Astrocyte (in vitro differentiated cells and primary cell): Measurements from ENCODE around the gene CCT6A.
"Not testable (repeated sequence)": the region's sequence is repeated elsewhere in the genome, so short reads cannot be mapped to it uniquely, and the experiment has no call there.

ENCODE experiments used
- EZH2 ChIP-seq: IDR thresholded peaks from 2 replicates; pipeline ENCODE4 v1.6.1; 2012; ENCODE audit warnings: mild to moderate bottlenecking, low read length, inconsistent platforms; ENCODE audit not compliant: insufficient read depth
- TF ChIP-seq, protein P1 (sequence below): IDR thresholded peaks from 2 replicates; pipeline ENCODE4 v1.5.1; 2011; ENCODE audit warnings: low read depth, mild to moderate bottlenecking, inconsistent platforms, low read length, moderate library complexity; ENCODE audit not compliant: insufficient read depth

DNA sequence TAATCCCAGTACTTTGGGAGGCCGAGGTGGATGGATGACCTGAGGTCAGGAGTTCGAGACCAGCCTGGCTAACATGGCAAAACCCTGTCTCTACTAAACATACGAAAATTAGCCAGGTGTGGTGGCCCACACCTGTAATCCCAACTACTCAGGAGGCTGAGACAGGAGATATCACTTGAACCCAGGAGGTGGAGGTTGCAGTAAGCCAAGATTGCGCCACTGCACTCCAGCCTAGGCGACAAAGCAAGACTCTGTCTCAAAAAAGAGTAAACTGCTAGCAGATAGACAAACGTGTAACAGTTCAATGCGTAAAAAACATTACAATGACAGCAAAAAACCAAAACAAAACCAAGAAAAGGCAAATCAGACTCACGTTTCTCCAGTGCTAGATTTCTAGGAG, 20.0 kb upstream of the CCT6A start:
- not testable (repeated sequence) for TF ChIP-seq EZH2
- TF ChIP-seq, protein P1, sequence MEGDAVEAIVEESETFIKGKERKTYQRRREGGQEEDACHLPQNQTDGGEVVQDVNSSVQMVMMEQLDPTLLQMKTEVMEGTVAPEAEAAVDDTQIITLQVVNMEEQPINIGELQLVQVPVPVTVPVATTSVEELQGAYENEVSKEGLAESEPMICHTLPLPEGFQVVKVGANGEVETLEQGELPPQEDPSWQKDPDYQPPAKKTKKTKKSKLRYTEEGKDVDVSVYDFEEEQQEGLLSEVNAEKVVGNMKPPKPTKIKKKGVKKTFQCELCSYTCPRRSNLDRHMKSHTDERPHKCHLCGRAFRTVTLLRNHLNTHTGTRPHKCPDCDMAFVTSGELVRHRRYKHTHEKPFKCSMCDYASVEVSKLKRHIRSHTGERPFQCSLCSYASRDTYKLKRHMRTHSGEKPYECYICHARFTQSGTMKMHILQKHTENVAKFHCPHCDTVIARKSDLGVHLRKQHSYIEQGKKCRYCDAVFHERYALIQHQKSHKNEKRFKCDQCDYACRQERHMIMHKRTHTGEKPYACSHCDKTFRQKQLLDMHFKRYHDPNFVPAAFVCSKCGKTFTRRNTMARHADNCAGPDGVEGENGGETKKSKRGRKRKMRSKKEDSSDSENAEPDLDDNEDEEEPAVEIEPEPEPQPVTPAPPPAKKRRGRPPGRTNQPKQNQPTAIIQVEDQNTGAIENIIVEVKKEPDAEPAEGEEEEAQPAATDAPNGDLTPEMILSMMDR: not testable (repeated sequence)
